ENCODE results near the gene COBLL1. TPM values are rescaled to one million over a fixed set of nuclear protein-coding genes. Genes with fewer than 3 reads are reported as not detected.
A peak's percentile ranks its signal among the peaks of the same experiment; 100 is the strongest.
"Not testable (repeated sequence)": the region's sequence is repeated elsewhere in the genome, so short reads cannot be mapped to it uniquely, and the experiment has no call there.

The COBLL1 gene
- polyA plus RNA-seq, 1 donor: 38.3 TPM

DNA sequence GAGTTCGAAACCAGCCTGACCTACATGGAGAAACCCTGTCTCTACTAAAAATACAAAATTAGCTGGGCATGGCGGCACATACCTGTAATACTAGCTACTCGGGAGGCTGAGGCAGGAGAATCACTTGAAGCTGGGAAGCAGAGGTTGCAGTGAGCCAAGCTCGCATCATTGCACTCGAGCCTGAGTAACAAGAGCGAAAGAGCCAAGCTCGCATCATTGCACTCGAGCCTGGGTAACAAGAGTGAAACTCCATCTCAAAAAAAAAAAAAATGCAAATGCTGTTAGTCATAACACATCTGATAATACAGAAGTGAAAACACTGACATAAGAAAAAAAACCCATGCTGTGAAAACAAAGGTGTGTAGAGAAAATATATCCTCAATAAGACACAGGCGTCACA is 80.4 kb downstream of the COBLL1 start:
- not testable (repeated sequence) for DNase-seq; H3K4me3 ChIP-seq (ENCODE audit: low read length); H3K9me3 ChIP-seq (ENCODE audit: control insufficient read depth, low read depth, low read length); H3K27me3 ChIP-seq (ENCODE audit: control insufficient read depth, insufficient read depth, low read length); H3K27ac ChIP-seq (ENCODE audit: low read length); H3K4me1 ChIP-seq (ENCODE audit: control insufficient read depth, insufficient read depth, low read length); H3K36me3 ChIP-seq (ENCODE audit: control insufficient read depth, insufficient read depth, low read length)
- WGBS (ENCODE audit: insufficient coverage, low lambda C conversion rate): 89% methylated on average over 1 of the region's 9 CpGs

GRCh38 chr2:164760179-164760578 is 81.4 kb downstream of the COBLL1 start:
- no peaks in the 10 kb centered on the region for H3K4me1 ChIP-seq (ENCODE audit: control insufficient read depth, insufficient read depth, low read length)

GRCh38 chr2:164757934-164758695 is 83.5 kb downstream of the COBLL1 start:
- Histone ChIP-seq H3K27me3 (ENCODE audit: control insufficient read depth, insufficient read depth, low read length) (no peaks in the 10 kb centered on the region), H3K4me1 (ENCODE audit: control insufficient read depth, insufficient read depth, low read length) (no peaks in the 10 kb centered on the region), H3K4me3 (ENCODE audit: low read length) (no peak overlapping the region), H3K36me3 (ENCODE audit: control insufficient read depth, insufficient read depth, low read length) (no peaks in the 10 kb centered on the region), H3K9me3 (ENCODE audit: control insufficient read depth, low read depth, low read length) (no peaks in the 10 kb centered on the region), H3K27ac (ENCODE audit: low read length) (no peak overlapping the region)
- WGBS (ENCODE audit: insufficient coverage, low lambda C conversion rate): 59% methylated on average over 2 of the region's 2 CpGs
- DNase-seq: peak in 1 of 2 donors; percentile 12

More at GRCh38 chr2:164760179-164760578, 81.4 kb downstream of the COBLL1 start:
- H3K36me3 ChIP-seq (ENCODE audit: control insufficient read depth, insufficient read depth, low read length): no peaks in the 10 kb centered on the region
- 100% methylated on average over 1 of the region's 2 CpGs for WGBS (ENCODE audit: insufficient coverage, low lambda C conversion rate)
- H3K4me3 ChIP-seq (ENCODE audit: low read length): no peak overlapping the region
- no peak overlapping the region for H3K27ac ChIP-seq (ENCODE audit: low read length)
- H3K27me3 ChIP-seq (ENCODE audit: control insufficient read depth, insufficient read depth, low read length): no peaks in the 10 kb centered on the region
- no peaks in the 10 kb centered on the region for H3K9me3 ChIP-seq (ENCODE audit: control insufficient read depth, low read depth, low read length)
- no peak for DNase-seq

- 100% methylated on average over 1 of the region's 2 CpGs for WGBS (ENCODE audit: insufficient coverage, low lambda C conversion rate)
- no peak overlapping the region for H3K4me3 ChIP-seq (ENCODE audit: low read length)
- H3K36me3 ChIP-seq (ENCODE audit: control insufficient read depth, insufficient read depth, low read length): no peaks in the 10 kb centered on the region
- no peaks in the 10 kb centered on the region for H3K9me3 ChIP-seq (ENCODE audit: control insufficient read depth, low read depth, low read length)
- no peaks in the 10 kb centered on the region for H3K4me1 ChIP-seq (ENCODE audit: control insufficient read depth, insufficient read depth, low read length)
- H3K27me3 ChIP-seq (ENCODE audit: control insufficient read depth, insufficient read depth, low read length): no peaks in the 10 kb centered on the region
- DNase-seq: no peak
- no peak overlapping the region for H3K27ac ChIP-seq (ENCODE audit: low read length)
Measured at GRCh38 chr2:164756773-164757172, 84.8 kb downstream of the COBLL1 start.

GRCh38 chr2:164755952-164756351 is 85.7 kb downstream of the COBLL1 start:
- H3K27me3 ChIP-seq (ENCODE audit: control insufficient read depth, insufficient read depth, low read length): no peaks in the 10 kb centered on the region
- H3K36me3 ChIP-seq (ENCODE audit: control insufficient read depth, insufficient read depth, low read length): no peaks in the 10 kb centered on the region
- no peak for DNase-seq
- H3K4me1 ChIP-seq (ENCODE audit: control insufficient read depth, insufficient read depth, low read length): no peaks in the 10 kb centered on the region
- no peaks in the 10 kb centered on the region for H3K9me3 ChIP-seq (ENCODE audit: control insufficient read depth, low read depth, low read length)
- H3K4me3 ChIP-seq (ENCODE audit: low read length): no peak overlapping the region
- no peak overlapping the region for H3K27ac ChIP-seq (ENCODE audit: low read length)
- no CpG with 5 or more reads among the region's 2 CpGs for WGBS (ENCODE audit: insufficient coverage, low lambda C conversion rate)

GRCh38 chr2:164754157-164755093 is 87.2 kb downstream of the COBLL1 start:
- 100% methylated on average over 1 of the region's 10 CpGs for WGBS (ENCODE audit: insufficient coverage, low lambda C conversion rate)
- no peak overlapping the region for H3K27ac ChIP-seq (ENCODE audit: low read length)
- no peaks in the 10 kb centered on the region for H3K27me3 ChIP-seq (ENCODE audit: control insufficient read depth, insufficient read depth, low read length)
- no peak for DNase-seq
- no peaks in the 10 kb centered on the region for H3K36me3 ChIP-seq (ENCODE audit: control insufficient read depth, insufficient read depth, low read length)
- H3K9me3 ChIP-seq (ENCODE audit: control insufficient read depth, low read depth, low read length): no peaks in the 10 kb centered on the region
- H3K4me3 ChIP-seq (ENCODE audit: low read length): no peak overlapping the region
- no peaks in the 10 kb centered on the region for H3K4me1 ChIP-seq (ENCODE audit: control insufficient read depth, insufficient read depth, low read length)

GRCh38 chr2:164752956-164753355 is 88.7 kb downstream of the COBLL1 start:
- Histone ChIP-seq H3K36me3 (ENCODE audit: control insufficient read depth, insufficient read depth, low read length) (no peaks in the 10 kb centered on the region), H3K27me3 (ENCODE audit: control insufficient read depth, insufficient read depth, low read length) (no peaks in the 10 kb centered on the region), H3K4me1 (ENCODE audit: control insufficient read depth, insufficient read depth, low read length) (no peaks in the 10 kb centered on the region), H3K4me3 (ENCODE audit: low read length) (no peak overlapping the region), H3K9me3 (ENCODE audit: control insufficient read depth, low read depth, low read length) (no peaks in the 10 kb centered on the region), H3K27ac (ENCODE audit: low read length) (no peak overlapping the region)
- no peak for DNase-seq
- WGBS (ENCODE audit: insufficient coverage, low lambda C conversion rate): no CpG with 5 or more reads among the region's 1 CpG

GRCh38 chr2:164747783-164748433 is 93.7 kb downstream of the COBLL1 start:
- Histone ChIP-seq H3K4me3 (ENCODE audit: low read length) (no peak overlapping the region), H3K27ac (ENCODE audit: low read length) (no peak overlapping the region), H3K9me3 (ENCODE audit: control insufficient read depth, low read depth, low read length) (no peaks in the 10 kb centered on the region), H3K27me3 (ENCODE audit: control insufficient read depth, insufficient read depth, low read length) (no peaks in the 10 kb centered on the region), H3K36me3 (ENCODE audit: control insufficient read depth, insufficient read depth, low read length) (no peaks in the 10 kb centered on the region), H3K4me1 (ENCODE audit: control insufficient read depth, insufficient read depth, low read length) (no peaks in the 10 kb centered on the region)
- DNase-seq: no peak
- WGBS (ENCODE audit: insufficient coverage, low lambda C conversion rate): 85% methylated on average over 3 of the region's 3 CpGs

GRCh38 chr2:164747140-164747539 is 94.5 kb downstream of the COBLL1 start:
- no CpG with 5 or more reads among the region's 1 CpG for WGBS (ENCODE audit: insufficient coverage, low lambda C conversion rate)
- H3K4me1 ChIP-seq (ENCODE audit: control insufficient read depth, insufficient read depth, low read length): no peaks in the 10 kb centered on the region

DNA sequence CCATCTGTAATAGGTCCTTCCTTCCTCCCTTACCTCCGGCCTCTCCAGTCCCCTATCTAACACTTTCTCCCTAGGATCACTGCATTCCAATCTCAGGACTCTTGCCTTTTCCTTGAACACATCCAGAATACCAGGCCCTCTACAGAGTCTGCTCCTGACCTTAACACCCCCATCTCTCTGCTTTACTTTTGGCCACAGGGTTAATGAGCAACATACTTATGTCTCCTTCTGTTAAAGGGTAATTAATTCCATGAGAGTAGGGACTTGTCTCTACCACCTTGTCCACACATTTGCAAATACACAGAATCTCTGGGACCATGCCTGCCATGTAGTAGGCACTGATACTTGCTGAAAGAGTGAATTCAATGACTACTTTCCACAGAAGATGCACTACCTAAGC is 94.9 kb downstream of the COBLL1 start:
- Histone ChIP-seq H3K9me3 (ENCODE audit: control insufficient read depth, low read depth, low read length) (no peaks in the 10 kb centered on the region), H3K27ac (ENCODE audit: low read length) (no peak overlapping the region), H3K27me3 (ENCODE audit: control insufficient read depth, insufficient read depth, low read length) (no peaks in the 10 kb centered on the region), H3K36me3 (ENCODE audit: control insufficient read depth, insufficient read depth, low read length) (no peaks in the 10 kb centered on the region), H3K4me1 (ENCODE audit: control insufficient read depth, insufficient read depth, low read length) (no peaks in the 10 kb centered on the region), H3K4me3 (ENCODE audit: low read length) (no peak overlapping the region)
- 67% methylated on average over 1 of the region's 1 CpG for WGBS (ENCODE audit: insufficient coverage, low lambda C conversion rate)
- no peak for DNase-seq

More at GRCh38 chr2:164747140-164747539, 94.5 kb downstream of the COBLL1 start:
- H3K4me3 ChIP-seq (ENCODE audit: low read length): no peak overlapping the region
- DNase-seq: no peak
- H3K27ac ChIP-seq (ENCODE audit: low read length): no peak overlapping the region
- no peaks in the 10 kb centered on the region for H3K36me3 ChIP-seq (ENCODE audit: control insufficient read depth, insufficient read depth, low read length)
- H3K9me3 ChIP-seq (ENCODE audit: control insufficient read depth, low read depth, low read length): no peaks in the 10 kb centered on the region
- no peaks in the 10 kb centered on the region for H3K27me3 ChIP-seq (ENCODE audit: control insufficient read depth, insufficient read depth, low read length)
